B cell (primary cell): ENCODE measurements around the gene ADAMTSL5. TPM values are rescaled to one million over a fixed set of nuclear protein-coding genes. Genes with fewer than 3 reads are reported as not detected.
A peak's percentile ranks its signal among the peaks of the same experiment; 100 is the strongest.

Source experiments
- ATAC-seq: fragments of 200-7000 bp; cut with Tn5 transposase; one replicate; pipeline ENCODE4 v1.10.0; 2021; ENCODE audit warnings: low read depth, mild to moderate bottlenecking, moderate number of reproducible peaks, moderate library complexity
- CTCF ChIA-PET: fragments of 350-600 bp; sonication (Branson Sonifier 250); formaldehyde crosslinking; loops from one replicate; lab custom pipeline; 2021; ENCODE audit warnings: antibody characterized with exemption, inconsistent platforms; lab: Charles Lee
- POLR2A ChIA-PET: fragments of 350-600 bp; sonication (Branson Sonifier 250); formaldehyde crosslinking; loops from one replicate; lab custom pipeline; 2021; ENCODE audit warnings: antibody characterized with exemption; lab: Charles Lee
- DNase-seq: peaks from one replicate; pipeline ENCODE4 v3.0.0; 2013
- H2AFZ ChIP-seq: 2 replicates; pipeline ENCODE4 v1.6.1; 2012; ENCODE audit warnings: mild to moderate bottlenecking, low read depth, low read length; ENCODE audit not compliant: insufficient read depth, poor library complexity, severe bottlenecking
- H3K27ac ChIP-seq, 2 donors: 1 replicate in 1 of 2; 2 replicates in 1 of 2; pipeline ENCODE4 v1.5.1; 2012 to 2013; ENCODE audit warnings: low read length in 2 of 2, mild to moderate bottlenecking in 2 of 2, moderate library complexity in 1 of 2
- H3K27me3 ChIP-seq, 4 experiments: fragments of 200-600 bp in 1 of 4; sonication (generic) in 1 of 4; replicated peaks in 1 of 4; 1 replicate in 2 of 4; 2 replicates in 2 of 4; pipeline versions ENCODE4 v1.6.1 to v1.7.0; 2013 to 2016; ENCODE audit warnings: low read length in 3 of 4, mild to moderate bottlenecking in 2 of 4, mixed read lengths in 1 of 4, moderate library complexity in 1 of 4; ENCODE audit not compliant: insufficient read depth in 4 of 4, control insufficient read depth in 3 of 4; ENCODE audit errors: control extremely low read depth in 1 of 4
- H3K36me3 ChIP-seq, 2 experiments: replicated peaks in 1 of 2; 1 replicate in 1 of 2; 2 replicates in 1 of 2; pipeline versions ENCODE4 v1.6.1 to v1.7.1; 2013; ENCODE audit warnings: low read length in 1 of 2; ENCODE audit not compliant: insufficient read depth in 2 of 2, control insufficient read depth in 1 of 2; ENCODE audit errors: control extremely low read depth in 1 of 2, extremely low read depth in 1 of 2
- H3K4me1 ChIP-seq, 2 donors: fragments of 200-600 bp in 1 of 2; sonication (generic) in 1 of 2; 1 replicate in 1 of 2; 2 replicates in 1 of 2; pipeline versions ENCODE4 v1.5.1 to v1.6.1; 2013 to 2017; ENCODE audit warnings: low read length in 2 of 2; ENCODE audit not compliant: control insufficient read depth in 2 of 2, insufficient read depth in 2 of 2
- H3K4me2 ChIP-seq: replicated peaks from 2 replicates; pipeline ENCODE3; 2012; ENCODE audit warnings: mild to moderate bottlenecking, low read depth, low read length; ENCODE audit not compliant: poor library complexity, severe bottlenecking
- H3K4me3 ChIP-seq, 5 experiments: fragments of 200-600 bp in 1 of 5; sonication (generic) in 1 of 5; 1 replicate in 3 of 5; 2 replicates in 2 of 5; pipeline versions ENCODE4 v1.5.1 to v1.7.0; 2011 to 2016; ENCODE audit warnings: low read length in 4 of 5, mild to moderate bottlenecking in 4 of 5, low read depth in 2 of 5, control low read depth in 1 of 5, moderate library complexity in 1 of 5; ENCODE audit not compliant: insufficient read depth in 1 of 5; ENCODE audit errors: control extremely low read depth in 1 of 5, extremely low read depth in 1 of 5
- H3K79me2 ChIP-seq: fragments of 200-600 bp; sonication (generic); one replicate; pipeline ENCODE4 v1.6.0; 2016; ENCODE audit warnings: low read length; ENCODE audit not compliant: control insufficient read depth, insufficient read depth
- H3K9ac ChIP-seq: fragments of 200-600 bp; sonication (generic); 2 replicates; pipeline ENCODE4 v1.6.1; 2017; ENCODE audit warnings: mild to moderate bottlenecking, low read length, moderate library complexity
- H3K9me3 ChIP-seq, 3 donors: one replicate each; pipeline versions ENCODE4 v1.6.1 to v1.7.1; 2013; ENCODE audit warnings: low read length in 2 of 3; ENCODE audit not compliant: control insufficient read depth in 2 of 3, insufficient read depth in 1 of 3; ENCODE audit errors: control extremely low read depth in 1 of 3
- H4K20me1 ChIP-seq: 2 replicates; pipeline ENCODE4 v1.6.0; 2012; ENCODE audit warnings: mild to moderate bottlenecking, low read length; ENCODE audit not compliant: insufficient read depth, control insufficient read depth, poor library complexity, severe bottlenecking
- H3K27ac Mint-ChIP-seq: one replicate; pipeline ENCODE4 v1.8.0; 2021; ENCODE audit warnings: mixed read lengths
- H3K27me3 Mint-ChIP-seq: one replicate; pipeline ENCODE4 v1.8.0; 2021; ENCODE audit warnings: mixed read lengths
- H3K4me1 Mint-ChIP-seq: one replicate; pipeline ENCODE4 v1.8.0; 2021; ENCODE audit warnings: mixed read lengths
- H3K4me3 Mint-ChIP-seq: one replicate; pipeline ENCODE4 v1.8.0; 2021; ENCODE audit warnings: mixed read lengths
- H3K9me3 Mint-ChIP-seq: one replicate; pipeline ENCODE4 v1.8.0; 2022; ENCODE audit warnings: mixed read lengths; ENCODE audit not compliant: insufficient read depth
- EZH2 ChIP-seq: IDR thresholded peaks from 2 replicates; pipeline ENCODE4 v1.6.1; 2012; ENCODE audit warnings: borderline replicate concordance, low read depth, mild to moderate bottlenecking, moderate library complexity, low read length; ENCODE audit not compliant: insufficient read depth, poor library complexity, severe bottlenecking
- WGBS: methylation state at CpG from one replicate; pipeline ENCODE4 v1.1.5; 2013; ENCODE audit warnings: missing lambda C conversion rate; ENCODE audit not compliant: insufficient coverage; 5-methylcytosine and 5-hydroxymethylcytosine counted together
- intact Hi-C: fragments of 100-400 bp; cut with micrococcal nuclease; formaldehyde crosslinking; loops from one replicate; pipeline ENCODE4 v1.10.0; 2022
- polyA plus RNA-seq: library from polyadenylated mRNA; depleted of rRNA; stranded (reverse); fragments of >200 nt; gene quantifications from 2 replicates; pipeline ENCODE4 v1.2.3, GENCODE V29; 2012
- total RNA-seq, 2 donors: library from RNA; stranded (reverse); fragments of 120-200 nt in 1 of 2; gene quantifications; 1 replicate in 1 of 2; 2 replicates in 1 of 2; pipeline versions ENCODE4 v1.2.3 to v1.2.4, GENCODE V29; 2013 to 2022
- TF ChIP-seq, protein P1 (sequence below): fragments of 200-600 bp; IDR thresholded peaks from one replicate; pipeline ENCODE4 v1.8.0; 2022; ENCODE audit warnings: antibody characterized with exemption, mild to moderate bottlenecking

ADAMTSL5 gene
- total and polyA plus RNA-seq, 2 donors (not counting 1 experiment from before 2014, with no cell fraction given) = 0.09 TPM; not detected in 1

GRCh38 chr19:1513499-1514294 is 878 bp upstream of the ADAMTSL5 start:
- ATAC-seq (peak; percentile 63), DNase-seq (peak; percentile 63)
- H3K4me3 ChIP-seq = peak overlapping the region in 3 of 5 experiments; percentile 8 to 25 (median 17)
- peak overlapping the region; percentile 74 for H3K4me2 ChIP-seq
- H3K36me3 ChIP-seq = no peaks in the 10 kb centered on the region
- H3K4me1 ChIP-seq = peaks cover 9 to 13% of the 10 kb centered on the region in 2 donors
- no peak for TF ChIP-seq EZH2
- TF ChIP-seq, protein P1, sequence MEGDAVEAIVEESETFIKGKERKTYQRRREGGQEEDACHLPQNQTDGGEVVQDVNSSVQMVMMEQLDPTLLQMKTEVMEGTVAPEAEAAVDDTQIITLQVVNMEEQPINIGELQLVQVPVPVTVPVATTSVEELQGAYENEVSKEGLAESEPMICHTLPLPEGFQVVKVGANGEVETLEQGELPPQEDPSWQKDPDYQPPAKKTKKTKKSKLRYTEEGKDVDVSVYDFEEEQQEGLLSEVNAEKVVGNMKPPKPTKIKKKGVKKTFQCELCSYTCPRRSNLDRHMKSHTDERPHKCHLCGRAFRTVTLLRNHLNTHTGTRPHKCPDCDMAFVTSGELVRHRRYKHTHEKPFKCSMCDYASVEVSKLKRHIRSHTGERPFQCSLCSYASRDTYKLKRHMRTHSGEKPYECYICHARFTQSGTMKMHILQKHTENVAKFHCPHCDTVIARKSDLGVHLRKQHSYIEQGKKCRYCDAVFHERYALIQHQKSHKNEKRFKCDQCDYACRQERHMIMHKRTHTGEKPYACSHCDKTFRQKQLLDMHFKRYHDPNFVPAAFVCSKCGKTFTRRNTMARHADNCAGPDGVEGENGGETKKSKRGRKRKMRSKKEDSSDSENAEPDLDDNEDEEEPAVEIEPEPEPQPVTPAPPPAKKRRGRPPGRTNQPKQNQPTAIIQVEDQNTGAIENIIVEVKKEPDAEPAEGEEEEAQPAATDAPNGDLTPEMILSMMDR = peak; percentile 69
- peaks cover 0 to 37% (median 0%) of the 10 kb centered on the region in 3 donors for H3K9me3 ChIP-seq
- H3K9ac ChIP-seq = no peak overlapping the region
- WGBS = 15% methylated on average over 48 of the region's 52 CpGs
- intact Hi-C loops = no loop called here
- Mint-ChIP-seq H3K4me3 (peak overlapping the region; percentile 41), H3K27ac (no peak overlapping the region), H3K4me1 (peaks cover 5% of the 10 kb centered on the region), H3K27me3 (peaks cover 38% of the 10 kb centered on the region), H3K9me3 (no peaks in the 10 kb centered on the region)
- peaks cover 0 to 58% (median 13%) of the 10 kb centered on the region in 4 experiments for H3K27me3 ChIP-seq
- POLR2A ChIA-PET = no interaction called here
- H3K79me2 ChIP-seq = no peaks in the 10 kb centered on the region
- no peak overlapping the region for H2AFZ ChIP-seq
- CTCF ChIA-PET = no interaction called here
- no peak overlapping the region for H3K27ac ChIP-seq
- H4K20me1 ChIP-seq = no peaks in the 10 kb centered on the region
